DND-41 (cell line): ENCODE data around the gene CLEC17A.
"Not testable (repeated sequence)": the region's sequence is repeated elsewhere in the genome, so short reads cannot be mapped to it uniquely, and the experiment has no call there.

Experiments used
- ATAC-seq: fragments of 200-7000 bp; cut with Tn5 transposase; 3 replicates; pipeline ENCODE4 v1.9.1; 2021; ENCODE audit warnings: low read depth; ENCODE audit not compliant: insufficient read depth
- DNase-seq: peaks from one replicate; pipeline ENCODE4 v3.0.0-alpha.2; 2020
- H2AFZ ChIP-seq: 2 replicates; pipeline ENCODE4 v1.6.0; 2012; ENCODE audit warnings: low read depth, low read length
- H3K27ac ChIP-seq: 2 replicates; pipeline ENCODE4 v1.5.1; 2012; ENCODE audit warnings: low read length, inconsistent platforms
- H3K27me3 ChIP-seq: fragments of 200-600 bp; sonication (generic); 2 replicates; pipeline ENCODE4 v1.6.0; 2012; ENCODE audit warnings: low read length, mild to moderate bottlenecking, inconsistent platforms; ENCODE audit not compliant: insufficient read depth, poor library complexity
- H3K36me3 ChIP-seq: 2 replicates; pipeline ENCODE4 v1.5.1; 2012; ENCODE audit warnings: low read length, inconsistent platforms; ENCODE audit not compliant: insufficient read depth
- H3K4me1 ChIP-seq: 2 replicates; pipeline ENCODE4 v1.5.1; 2012; ENCODE audit warnings: mild to moderate bottlenecking, low read length; ENCODE audit not compliant: insufficient read depth
- H3K4me2 ChIP-seq: 2 replicates; pipeline ENCODE4 v1.6.0; 2012; ENCODE audit warnings: mild to moderate bottlenecking, moderate library complexity, low read length, inconsistent platforms; ENCODE audit not compliant: insufficient read depth
- H3K4me3 ChIP-seq, 2 experiments: fragments of 200-600 bp in 1 of 2; shearing (Covaris generic) in 1 of 2; 2 replicates each; pipeline ENCODE4 v1.5.1; 2012 to 2016; ENCODE audit warnings: inconsistent platforms in 2 of 2, low read length in 2 of 2, mild to moderate bottlenecking in 2 of 2, low read depth in 1 of 2, moderate library complexity in 1 of 2
- H3K79me2 ChIP-seq: 2 replicates; pipeline ENCODE4 v1.6.0; 2012; ENCODE audit warnings: low read length, inconsistent platforms; ENCODE audit not compliant: insufficient read depth
- H3K9ac ChIP-seq: 2 replicates; pipeline ENCODE4 v1.6.0; 2012; ENCODE audit warnings: low read depth, mild to moderate bottlenecking, inconsistent platforms, low read length, moderate library complexity
- H3K9me3 ChIP-seq: 2 replicates; pipeline ENCODE4 v1.5.1; 2012; ENCODE audit warnings: low read length, moderate library complexity, mild to moderate bottlenecking, inconsistent platforms; ENCODE audit not compliant: insufficient read depth, severe bottlenecking
- H4K20me1 ChIP-seq: 2 replicates; pipeline ENCODE4 v1.6.0; 2012; ENCODE audit warnings: low read length; ENCODE audit not compliant: insufficient read depth
- EZH2 ChIP-seq: IDR thresholded peaks from 3 replicates; pipeline ENCODE4 v1.6.1; 2012; ENCODE audit warnings: borderline replicate concordance, low read depth, mild to moderate bottlenecking, moderate library complexity, low read length, inconsistent platforms; ENCODE audit not compliant: severe bottlenecking
- TF ChIP-seq, protein P1 (sequence below): IDR thresholded peaks from 2 replicates; pipeline ENCODE4 v1.5.1; 2012; ENCODE audit warnings: borderline replicate concordance, low read length, moderate library complexity, mild to moderate bottlenecking; ENCODE audit not compliant: poor library complexity, severe bottlenecking; ENCODE audit errors: extremely low read depth

The CLEC17A gene

DNA sequence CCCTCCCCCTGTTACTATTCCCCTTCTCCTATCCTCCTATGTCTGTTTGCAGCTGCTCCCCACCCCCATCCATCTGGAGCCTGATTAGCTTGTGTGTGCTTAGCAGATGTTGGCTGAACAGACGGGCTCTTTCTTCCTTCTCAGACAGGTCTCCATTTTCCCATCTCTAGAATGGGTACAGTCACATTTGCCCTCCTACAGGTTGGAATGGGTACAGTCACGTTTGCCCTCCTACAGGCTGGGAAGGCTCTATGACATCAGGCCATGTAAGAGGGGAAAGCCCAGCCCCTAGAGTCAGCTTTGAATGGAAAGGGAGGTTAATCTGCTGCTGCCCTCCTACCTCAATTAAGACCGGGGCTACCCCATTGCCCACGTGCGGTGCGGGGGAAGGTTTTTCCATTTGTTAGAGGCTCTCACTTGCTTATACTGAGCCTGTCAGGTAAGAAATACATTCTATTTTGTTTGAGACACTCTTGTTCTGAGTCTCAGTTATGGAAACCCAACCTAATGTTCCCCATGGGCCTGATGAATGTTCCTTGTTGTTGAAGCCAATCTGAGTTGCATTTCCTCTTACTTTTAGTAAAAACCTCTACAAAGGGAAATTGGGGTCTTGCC is 2.2 kb upstream of the CLEC17A start:
- ATAC-seq = no peak
- H3K4me1 ChIP-seq = no peaks in the 10 kb centered on the region

DNA sequence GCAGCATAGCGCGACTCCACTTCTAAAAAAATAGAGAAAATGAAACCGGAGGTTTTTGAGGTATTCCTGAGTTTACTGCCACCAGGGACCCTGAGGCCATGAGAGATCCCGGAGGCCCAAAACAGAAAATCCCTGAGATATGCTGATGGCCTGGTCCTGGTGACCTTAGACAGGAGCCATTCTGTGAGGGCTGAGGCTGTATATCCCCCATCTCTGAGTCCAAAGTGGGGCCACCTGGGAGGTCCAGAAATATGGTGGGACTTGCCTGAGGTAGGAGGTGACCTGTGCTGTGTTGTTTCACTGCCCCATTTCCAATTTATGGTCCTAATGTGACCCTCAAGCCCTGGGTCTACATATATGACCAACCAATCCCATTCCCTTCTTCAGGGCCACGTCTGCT is 1.5 kb downstream of the CLEC17A start:
- not testable (repeated sequence) for H3K9ac ChIP-seq, H3K4me3 ChIP-seq, H3K9me3 ChIP-seq, DNase-seq, H3K27ac ChIP-seq, ATAC-seq, H3K27me3 ChIP-seq, H3K79me2 ChIP-seq, H3K4me1 ChIP-seq, H2AFZ ChIP-seq, H3K36me3 ChIP-seq, H3K4me2 ChIP-seq, H4K20me1 ChIP-seq

More for the DNA sequence above, 2.2 kb upstream of the CLEC17A start:
- no peak overlapping the region for H3K27ac ChIP-seq
- H3K9me3 ChIP-seq = no peaks in the 10 kb centered on the region
- no peak overlapping the region for H3K4me2 ChIP-seq
- H3K36me3 ChIP-seq = no peaks in the 10 kb centered on the region
- no peaks in the 10 kb centered on the region for H4K20me1 ChIP-seq
- no peaks in the 10 kb centered on the region for H3K79me2 ChIP-seq
- no peak for TF ChIP-seq EZH2
- TF ChIP-seq, protein P1, sequence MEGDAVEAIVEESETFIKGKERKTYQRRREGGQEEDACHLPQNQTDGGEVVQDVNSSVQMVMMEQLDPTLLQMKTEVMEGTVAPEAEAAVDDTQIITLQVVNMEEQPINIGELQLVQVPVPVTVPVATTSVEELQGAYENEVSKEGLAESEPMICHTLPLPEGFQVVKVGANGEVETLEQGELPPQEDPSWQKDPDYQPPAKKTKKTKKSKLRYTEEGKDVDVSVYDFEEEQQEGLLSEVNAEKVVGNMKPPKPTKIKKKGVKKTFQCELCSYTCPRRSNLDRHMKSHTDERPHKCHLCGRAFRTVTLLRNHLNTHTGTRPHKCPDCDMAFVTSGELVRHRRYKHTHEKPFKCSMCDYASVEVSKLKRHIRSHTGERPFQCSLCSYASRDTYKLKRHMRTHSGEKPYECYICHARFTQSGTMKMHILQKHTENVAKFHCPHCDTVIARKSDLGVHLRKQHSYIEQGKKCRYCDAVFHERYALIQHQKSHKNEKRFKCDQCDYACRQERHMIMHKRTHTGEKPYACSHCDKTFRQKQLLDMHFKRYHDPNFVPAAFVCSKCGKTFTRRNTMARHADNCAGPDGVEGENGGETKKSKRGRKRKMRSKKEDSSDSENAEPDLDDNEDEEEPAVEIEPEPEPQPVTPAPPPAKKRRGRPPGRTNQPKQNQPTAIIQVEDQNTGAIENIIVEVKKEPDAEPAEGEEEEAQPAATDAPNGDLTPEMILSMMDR = no peak
- no peak for DNase-seq
- no peak overlapping the region for H2AFZ ChIP-seq
- H3K4me3 ChIP-seq = no peak overlapping the region
- H3K9ac ChIP-seq = no peak overlapping the region
- no peaks in the 10 kb centered on the region for H3K27me3 ChIP-seq

DNA sequence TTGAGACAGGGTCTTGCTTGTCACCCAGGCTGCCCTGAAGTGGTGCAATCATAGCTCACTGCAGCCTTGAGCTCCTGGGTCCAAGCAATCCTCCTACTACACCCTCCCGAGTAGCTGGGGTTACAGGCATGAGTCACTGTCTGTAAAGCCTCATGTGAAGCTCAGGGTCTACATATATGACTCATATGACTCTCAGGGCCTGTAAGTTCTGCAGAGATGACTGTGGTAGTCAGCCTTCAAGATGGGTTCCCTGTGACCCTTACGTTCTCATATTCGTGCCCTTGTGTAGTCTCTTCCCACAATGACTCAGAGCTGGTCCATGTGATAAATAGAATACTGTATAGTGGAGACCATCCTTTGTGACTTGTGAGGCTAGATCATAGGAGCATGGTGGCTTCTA is 2.3 kb downstream of the CLEC17A start:
- not testable (repeated sequence) for H3K9ac ChIP-seq, H3K27me3 ChIP-seq, H3K79me2 ChIP-seq, H3K4me2 ChIP-seq, H2AFZ ChIP-seq, H3K4me3 ChIP-seq, H3K36me3 ChIP-seq, DNase-seq, H3K9me3 ChIP-seq, H3K4me1 ChIP-seq, H4K20me1 ChIP-seq, H3K27ac ChIP-seq
- ATAC-seq = peak; percentile 44; the same call in 1 of the 3 replicates

DNA sequence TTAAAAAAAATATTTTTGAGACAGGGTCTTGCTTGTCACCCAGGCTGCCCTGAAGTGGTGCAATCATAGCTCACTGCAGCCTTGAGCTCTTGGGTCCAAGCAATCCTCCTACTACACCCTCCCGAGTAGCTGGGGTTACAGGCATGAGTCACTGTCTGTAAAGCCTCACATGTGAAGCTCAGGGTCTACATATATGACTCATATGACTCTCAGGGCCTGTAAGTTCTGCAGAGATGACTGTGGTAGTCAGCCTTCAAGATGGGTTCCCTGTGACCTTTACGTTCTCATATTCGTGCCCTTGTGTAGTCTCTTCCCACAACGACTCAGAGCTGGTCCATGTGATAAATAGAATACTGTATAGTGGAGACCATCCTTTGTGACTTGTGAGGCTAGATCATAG is 6.5 kb downstream of the CLEC17A start:
- not testable (repeated sequence) for H3K4me3 ChIP-seq, ATAC-seq, H3K27ac ChIP-seq, H3K79me2 ChIP-seq, DNase-seq, H2AFZ ChIP-seq, H3K36me3 ChIP-seq, H4K20me1 ChIP-seq, H3K9me3 ChIP-seq, H3K4me2 ChIP-seq, H3K27me3 ChIP-seq, H3K9ac ChIP-seq, H3K4me1 ChIP-seq

DNA sequence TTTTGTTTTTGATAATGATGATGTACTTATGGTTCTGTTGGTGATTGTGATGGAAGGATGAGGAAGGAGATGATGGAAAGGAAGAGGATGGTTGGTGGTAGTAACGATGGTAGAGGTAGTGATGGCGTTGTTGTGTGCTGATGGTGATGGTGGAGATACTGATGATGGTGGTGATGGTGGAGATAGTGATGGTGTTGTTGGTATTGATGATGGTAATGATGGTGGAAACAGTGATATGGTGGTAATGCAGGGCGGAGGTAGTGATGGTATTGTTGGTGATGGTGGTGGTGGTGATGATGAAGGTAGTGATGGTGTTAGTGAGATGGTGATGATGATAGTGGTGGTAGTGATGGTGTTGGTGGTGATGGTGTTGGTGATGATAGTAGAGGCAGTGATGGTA is 12.7 kb downstream of the CLEC17A start:
- no peak for ATAC-seq
- no peak for TF ChIP-seq EZH2
- TF ChIP-seq, protein P1 = no peak
- no peak overlapping the region for H3K27ac ChIP-seq
- no peak overlapping the region for H3K4me3 ChIP-seq
- no peaks in the 10 kb centered on the region for H3K27me3 ChIP-seq
- H3K4me1 ChIP-seq = no peaks in the 10 kb centered on the region
- H3K9me3 ChIP-seq = peaks cover 5% of the 10 kb centered on the region
- no peaks in the 10 kb centered on the region for H3K36me3 ChIP-seq
- H4K20me1 ChIP-seq = no peaks in the 10 kb centered on the region
- no peak for DNase-seq
- H2AFZ ChIP-seq = no peak overlapping the region
- no peaks in the 10 kb centered on the region for H3K79me2 ChIP-seq
- H3K4me2 ChIP-seq = no peak overlapping the region
- no peak overlapping the region for H3K9ac ChIP-seq
